ENCODE results near the gene MAN1A1.

MAN1A1 gene

GRCh38 chr6:119196715-119197114 lies 152.8 kb downstream of the MAN1A1 start:
- DNase-seq (ENCODE audit: low read depth in 2 of 2), result no peak

- no peak for DNase-seq (ENCODE audit: low read depth in 2 of 2)
Observed at GRCh38 chr6:119195848-119196247, 153.7 kb downstream of the MAN1A1 start.

- no peak for DNase-seq (ENCODE audit: low read depth in 2 of 2)
Observed at GRCh38 chr6:119195204-119195603, 154.4 kb downstream of the MAN1A1 start.

GRCh38 chr6:119193707-119194106 lies 155.9 kb downstream of the MAN1A1 start:
- DNase-seq (ENCODE audit: low read depth in 2 of 2), result no peak

GRCh38 chr6:119192200-119192599 lies 157.4 kb downstream of the MAN1A1 start:
- no peak for DNase-seq (ENCODE audit: low read depth in 2 of 2)

GRCh38 chr6:119190176-119190575 lies 159.4 kb downstream of the MAN1A1 start:
- no peak for DNase-seq (ENCODE audit: low read depth in 2 of 2)

- no peak for DNase-seq (ENCODE audit: low read depth in 2 of 2)
Observed at GRCh38 chr6:119189498-119189897, 160.1 kb downstream of the MAN1A1 start.

GRCh38 chr6:119187596-119187995 lies 162.0 kb downstream of the MAN1A1 start:
- no peak for DNase-seq (ENCODE audit: low read depth in 2 of 2)

GRCh38 chr6:119186490-119186889 lies 163.1 kb downstream of the MAN1A1 start:
- no peak for DNase-seq (ENCODE audit: low read depth in 2 of 2)

GRCh38 chr6:119184008-119184648 lies 165.4 kb downstream of the MAN1A1 start:
- no peak for DNase-seq (ENCODE audit: low read depth in 2 of 2)

- DNase-seq (ENCODE audit: low read depth in 2 of 2), result no peak
Observed at GRCh38 chr6:119183457-119183856, 166.1 kb downstream of the MAN1A1 start.

GRCh38 chr6:119182875-119183274 lies 166.7 kb downstream of the MAN1A1 start:
- DNase-seq (ENCODE audit: low read depth in 2 of 2), result no peak

- DNase-seq (ENCODE audit: low read depth in 2 of 2), result no peak
Observed at GRCh38 chr6:119182216-119182803, 167.3 kb downstream of the MAN1A1 start.

- DNase-seq (ENCODE audit: low read depth in 2 of 2), result no peak
Observed at GRCh38 chr6:119181046-119181445, 168.5 kb downstream of the MAN1A1 start.

GRCh38 chr6:119179842-119180241 lies 169.7 kb downstream of the MAN1A1 start:
- DNase-seq (ENCODE audit: low read depth in 2 of 2), result no peak

- no peak for DNase-seq (ENCODE audit: low read depth in 2 of 2)
Observed at GRCh38 chr6:119179062-119179461, 170.5 kb downstream of the MAN1A1 start.

- no peak for DNase-seq (ENCODE audit: low read depth in 2 of 2)
Observed at GRCh38 chr6:119176445-119176844, 173.1 kb downstream of the MAN1A1 start.

GRCh38 chr6:119174879-119175817 lies 174.4 kb downstream of the MAN1A1 start:
- DNase-seq (ENCODE audit: low read depth in 2 of 2), result no peak

GRCh38 chr6:119174085-119174445 lies 175.5 kb downstream of the MAN1A1 start:
- DNase-seq (ENCODE audit: low read depth in 2 of 2), result no peak

- no peak for DNase-seq (ENCODE audit: low read depth in 2 of 2)
Observed at GRCh38 chr6:119173249-119174084, 176.1 kb downstream of the MAN1A1 start.

- no peak for DNase-seq (ENCODE audit: low read depth in 2 of 2)
Observed at GRCh38 chr6:119172824-119173223, 176.7 kb downstream of the MAN1A1 start.
